Measurements from ENCODE around the gene C19orf25.

C19orf25 gene

DNA sequence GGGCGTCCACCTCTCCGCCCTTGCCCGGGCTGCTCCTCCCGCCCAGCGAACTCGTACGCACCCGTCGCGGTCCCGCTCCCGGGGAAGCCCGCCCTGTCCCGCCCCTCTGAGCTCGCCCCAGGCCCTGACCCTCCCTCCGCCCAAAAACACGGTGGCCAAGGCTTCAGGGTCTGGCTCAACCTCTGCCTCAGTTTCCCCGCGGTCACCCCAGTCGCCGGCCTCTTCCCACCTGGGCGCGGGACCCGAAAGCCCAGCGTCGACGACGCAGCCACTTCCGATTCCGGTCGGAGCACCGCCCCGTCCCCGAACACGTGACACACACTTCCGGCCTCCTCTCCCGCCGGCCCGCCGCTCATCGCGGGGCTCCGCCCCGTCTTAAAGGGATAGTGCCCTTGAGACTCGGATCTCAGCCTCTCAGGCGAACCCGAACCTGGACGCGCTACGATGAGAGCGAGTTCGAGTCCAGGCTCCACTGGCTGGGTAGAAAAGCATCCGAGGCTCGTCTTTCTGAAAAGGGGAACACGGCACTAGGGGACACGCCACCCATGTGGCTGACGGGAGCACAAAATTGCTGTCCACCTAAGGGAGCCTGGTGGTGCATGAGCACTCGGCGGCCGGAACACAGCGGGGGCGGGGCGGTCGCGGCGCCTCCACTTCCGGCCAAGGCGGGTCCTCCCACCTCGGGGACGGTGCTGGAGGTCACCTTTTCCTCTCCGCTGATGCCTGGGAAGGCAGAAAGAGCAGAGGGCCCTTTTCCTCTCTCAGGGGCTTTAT is at the start of gene C19orf25:
TSS of gene C19orf25 (minus strand) at position 282 of the 774 bp plus-strand sequence. CDS start 312 bp downstream, outside the sequence.
- no peak for TF ChIP-seq ZFX (IDR thresholded peaks at IDR 0.05)
- TF ChIP-seq, protein P1, sequence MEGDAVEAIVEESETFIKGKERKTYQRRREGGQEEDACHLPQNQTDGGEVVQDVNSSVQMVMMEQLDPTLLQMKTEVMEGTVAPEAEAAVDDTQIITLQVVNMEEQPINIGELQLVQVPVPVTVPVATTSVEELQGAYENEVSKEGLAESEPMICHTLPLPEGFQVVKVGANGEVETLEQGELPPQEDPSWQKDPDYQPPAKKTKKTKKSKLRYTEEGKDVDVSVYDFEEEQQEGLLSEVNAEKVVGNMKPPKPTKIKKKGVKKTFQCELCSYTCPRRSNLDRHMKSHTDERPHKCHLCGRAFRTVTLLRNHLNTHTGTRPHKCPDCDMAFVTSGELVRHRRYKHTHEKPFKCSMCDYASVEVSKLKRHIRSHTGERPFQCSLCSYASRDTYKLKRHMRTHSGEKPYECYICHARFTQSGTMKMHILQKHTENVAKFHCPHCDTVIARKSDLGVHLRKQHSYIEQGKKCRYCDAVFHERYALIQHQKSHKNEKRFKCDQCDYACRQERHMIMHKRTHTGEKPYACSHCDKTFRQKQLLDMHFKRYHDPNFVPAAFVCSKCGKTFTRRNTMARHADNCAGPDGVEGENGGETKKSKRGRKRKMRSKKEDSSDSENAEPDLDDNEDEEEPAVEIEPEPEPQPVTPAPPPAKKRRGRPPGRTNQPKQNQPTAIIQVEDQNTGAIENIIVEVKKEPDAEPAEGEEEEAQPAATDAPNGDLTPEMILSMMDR (conservative IDR thresholded peaks at IDR 0.05): no peak
- H3K27ac ChIP-seq: peak within 1 kb of the TSS; percentile 79

DNA sequence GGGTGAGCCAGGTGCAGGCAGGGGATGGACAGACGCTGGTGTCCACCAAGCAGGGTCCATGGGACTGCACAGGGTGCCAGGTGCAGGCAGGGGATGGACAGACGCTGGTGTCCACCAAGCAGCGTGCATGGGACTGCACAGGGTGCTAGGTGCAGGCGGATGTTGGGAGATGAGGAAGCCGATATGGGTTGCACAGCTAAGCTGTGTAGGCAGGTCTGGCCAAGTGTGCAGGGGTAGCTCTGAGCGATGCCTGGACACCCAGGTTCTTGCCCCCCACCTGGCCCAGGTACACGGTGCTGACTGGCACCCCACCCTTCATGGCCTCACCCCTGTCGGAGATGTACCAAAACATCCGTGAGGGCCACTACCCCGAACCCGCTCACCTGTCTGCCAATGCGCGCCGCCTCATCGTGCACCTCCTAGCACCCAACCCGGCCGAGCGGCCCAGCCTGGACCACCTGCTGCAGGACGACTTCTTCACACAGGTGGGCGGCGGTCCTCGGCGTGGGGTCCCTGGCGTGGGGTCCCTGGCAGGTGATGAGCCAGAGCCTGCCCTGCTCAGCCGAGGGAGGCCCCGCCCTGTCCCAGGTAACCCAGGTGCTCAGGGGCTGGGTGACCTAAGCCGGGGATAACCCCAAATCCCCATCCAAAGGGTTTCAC is 48.8 kb upstream of the C19orf25 start:
- H3K27ac ChIP-seq: no peak overlapping the region
- TF ChIP-seq, protein P1 (conservative IDR thresholded peaks at IDR 0.05): no peak
- no peak for TF ChIP-seq ZFX (IDR thresholded peaks at IDR 0.05)

GRCh38 chr19:1526979-1527649 is 48.1 kb upstream of the C19orf25 start:
- no peak overlapping the region for H3K27ac ChIP-seq
- TF ChIP-seq, protein P1 (conservative IDR thresholded peaks at IDR 0.05): no peak
- no peak for TF ChIP-seq ZFX (IDR thresholded peaks at IDR 0.05)

GRCh38 chr19:1526066-1526778 is 47.2 kb upstream of the C19orf25 start:
- no peak overlapping the region for H3K27ac ChIP-seq
- TF ChIP-seq, protein P1 (conservative IDR thresholded peaks at IDR 0.05): no peak
- no peak for TF ChIP-seq ZFX (IDR thresholded peaks at IDR 0.05)

DNA sequence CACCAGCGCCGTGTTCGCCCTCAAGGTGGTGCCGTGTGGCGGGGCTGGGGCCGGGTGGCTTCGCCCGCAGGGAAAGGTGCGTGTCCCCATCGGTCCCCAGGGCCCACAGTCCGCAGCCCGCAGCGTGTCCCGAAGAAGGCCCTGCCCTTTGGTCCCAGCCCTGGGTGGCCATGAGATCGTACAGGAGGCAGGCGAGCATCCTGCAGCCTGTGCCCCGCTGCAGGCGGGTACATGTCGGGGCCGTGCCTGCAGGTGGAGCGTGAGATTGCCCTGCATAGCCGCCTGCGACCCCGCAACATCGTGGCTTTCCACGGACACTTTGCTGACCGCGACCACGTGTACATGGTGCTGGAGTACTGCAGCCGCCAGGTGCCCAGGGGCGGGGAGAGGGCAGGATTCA is 46.3 kb upstream of the C19orf25 start:
- H3K27ac ChIP-seq: no peak overlapping the region
- TF ChIP-seq, protein P1 (conservative IDR thresholded peaks at IDR 0.05): no peak
- no peak for TF ChIP-seq ZFX (IDR thresholded peaks at IDR 0.05)

GRCh38 chr19:1524972-1525325 is 45.9 kb upstream of the C19orf25 start:
- TF ChIP-seq, protein P1 (conservative IDR thresholded peaks at IDR 0.05): no peak
- TF ChIP-seq ZFX (IDR thresholded peaks at IDR 0.05): no peak
- H3K27ac ChIP-seq: no peak overlapping the region
